ENCODE measurements around the gene COL23A1.
"Not testable (repeated sequence)": the region's sequence is repeated elsewhere in the genome, so short reads cannot be mapped to it uniquely, and the experiment has no call there.

The COL23A1 gene

DNA sequence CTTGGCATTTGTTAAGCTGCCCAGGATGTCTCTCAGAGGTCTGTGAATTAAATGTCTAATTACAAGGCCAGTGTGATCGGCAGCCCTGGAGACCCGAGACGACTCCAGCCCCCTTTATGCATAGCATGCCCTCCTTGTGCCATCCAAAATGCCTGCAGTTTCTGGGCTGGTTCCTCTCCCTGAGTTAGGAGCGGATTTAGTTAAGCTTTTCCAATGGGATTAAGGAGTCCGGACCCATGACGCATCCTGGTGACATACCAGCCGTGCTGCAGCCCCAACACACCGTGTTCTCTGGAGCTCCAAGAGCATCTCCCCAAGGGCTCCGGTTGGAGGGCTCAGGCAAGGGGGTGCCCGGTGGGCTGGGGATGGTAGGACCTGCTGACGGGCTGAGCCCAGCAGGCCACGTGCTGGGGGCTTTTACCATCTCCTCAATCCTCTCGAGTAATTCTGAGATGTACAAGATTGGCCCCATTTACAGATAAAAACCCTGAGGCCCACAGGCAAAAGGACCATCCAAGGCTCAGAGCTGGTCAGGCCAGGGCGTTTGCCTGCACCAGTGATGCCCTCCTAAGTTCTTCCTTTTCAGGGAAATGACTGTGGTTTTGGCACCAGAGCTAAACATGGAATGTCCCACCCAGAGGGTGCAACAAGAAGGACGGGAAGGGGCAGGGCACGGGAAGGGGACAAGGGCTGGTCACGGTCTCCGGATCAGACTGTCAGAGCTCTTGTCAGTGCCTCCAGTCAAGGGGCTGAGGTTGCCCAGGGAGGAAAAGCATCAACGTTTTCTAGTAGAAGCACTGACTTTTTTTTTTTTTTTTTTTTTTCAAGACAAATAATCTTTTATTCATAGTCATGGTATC is 275.0 kb downstream of the COL23A1 start:
- DNase-seq = no peak

- no peak for DNase-seq
Measured at GRCh38 chr5:178314061-178314660, 276.0 kb downstream of the COL23A1 start.

- no peak for DNase-seq
Measured at GRCh38 chr5:178313316-178313715, 276.9 kb downstream of the COL23A1 start.

DNA sequence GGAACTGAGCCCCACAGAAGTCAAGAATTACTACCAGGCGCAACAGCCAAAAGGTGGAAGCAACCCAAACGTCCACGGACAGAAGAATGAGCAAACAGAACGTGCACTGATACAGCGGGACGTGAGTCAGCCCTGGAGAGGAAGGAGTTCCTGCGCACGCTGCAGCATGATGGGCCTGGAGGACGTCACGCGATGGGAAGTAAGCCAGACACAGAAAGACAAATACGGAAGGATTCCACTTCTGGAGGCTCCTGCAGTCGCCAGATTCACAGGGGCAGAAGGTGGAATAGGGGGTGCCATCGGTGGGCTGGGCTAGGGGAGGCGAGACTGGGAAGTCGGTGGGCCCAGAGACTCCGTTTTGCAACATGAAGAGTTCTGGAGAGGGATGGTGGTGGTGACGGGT is 277.3 kb downstream of the COL23A1 start:
- no peak for DNase-seq

- no peak for DNase-seq
Measured at GRCh38 chr5:178310130-178310865, 279.9 kb downstream of the COL23A1 start.

DNA sequence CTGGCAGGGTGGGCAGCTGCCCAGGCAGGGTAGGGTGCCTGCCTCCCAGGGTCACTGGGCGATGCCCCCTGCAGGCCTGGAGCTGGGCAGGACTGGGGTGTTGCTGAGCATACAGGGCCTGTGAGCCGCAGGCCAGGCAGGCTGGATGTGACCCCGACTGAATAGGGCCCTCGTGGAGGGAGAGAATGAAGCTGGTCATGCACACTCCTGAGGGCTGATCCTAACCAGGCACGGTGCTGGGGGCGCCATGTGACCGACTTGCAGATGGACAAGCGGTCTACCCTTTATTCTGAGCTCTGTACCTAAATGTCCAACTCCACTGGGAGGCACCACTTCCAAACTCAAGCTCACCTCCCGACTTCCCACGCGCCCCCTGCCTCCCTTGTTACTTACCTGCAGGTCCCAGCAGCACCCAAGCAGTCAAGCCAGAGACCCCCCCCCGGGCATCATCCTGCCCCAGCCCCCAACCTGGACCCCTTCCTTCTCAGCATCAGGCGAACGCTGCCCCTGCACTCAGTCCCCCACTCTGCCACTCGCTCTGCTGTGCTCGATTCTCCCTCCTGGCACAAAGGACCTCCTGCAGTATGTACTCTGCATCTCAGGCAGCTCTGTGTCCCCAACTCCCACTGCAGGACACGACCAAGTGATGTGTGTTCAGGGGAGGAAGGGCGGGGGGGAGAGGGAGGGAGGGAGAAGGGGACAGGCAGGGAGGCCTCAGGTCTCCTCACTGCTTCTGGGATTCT is 280.8 kb downstream of the COL23A1 start:
- no peak for DNase-seq

GRCh38 chr5:178308541-178309092 is 281.6 kb downstream of the COL23A1 start:
- DNase-seq = no peak

- no peak for DNase-seq
Measured at GRCh38 chr5:178307267-178308045, 282.7 kb downstream of the COL23A1 start.

DNA sequence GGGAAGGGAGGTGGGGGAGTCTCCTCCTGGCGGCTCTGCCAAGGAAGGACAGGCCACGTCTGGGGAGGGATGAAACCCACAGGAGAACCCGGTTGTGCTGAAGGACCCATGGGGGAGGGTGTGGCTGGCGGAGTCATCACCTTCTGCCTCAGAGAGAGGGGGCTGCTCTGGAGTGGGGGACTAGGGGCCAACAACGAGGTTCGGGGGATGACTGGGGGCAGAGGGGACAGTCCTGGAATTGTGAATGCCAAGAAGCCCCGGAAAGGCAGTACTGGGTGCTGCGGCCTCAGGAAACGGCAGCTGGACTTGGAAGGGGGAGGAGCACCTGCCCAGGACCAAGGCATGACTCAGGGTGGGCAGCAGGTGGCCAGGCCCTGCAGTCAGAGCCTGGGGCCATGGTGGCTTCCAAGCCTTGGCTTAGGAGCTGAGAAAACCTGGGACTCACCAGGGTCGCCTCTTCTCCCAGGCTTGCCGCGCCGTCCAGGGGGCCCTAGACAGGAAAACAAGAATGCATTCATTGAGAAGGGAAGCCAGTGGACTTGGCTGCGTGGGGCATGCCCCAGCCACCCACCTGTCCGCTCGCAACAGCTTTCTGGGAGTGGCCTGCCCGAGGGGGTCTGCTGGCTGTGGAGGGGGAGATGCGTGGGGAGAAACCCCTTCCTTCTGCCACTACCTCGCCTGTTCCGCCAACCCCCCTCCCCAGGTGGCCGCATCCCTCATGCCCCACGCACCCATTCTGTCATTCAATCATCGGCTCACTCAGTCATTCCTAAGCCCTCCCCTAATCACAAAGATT is 283.6 kb downstream of the COL23A1 start:
- no peak for DNase-seq

GRCh38 chr5:178305801-178306200 is 284.4 kb downstream of the COL23A1 start:
- no peak for DNase-seq

DNA sequence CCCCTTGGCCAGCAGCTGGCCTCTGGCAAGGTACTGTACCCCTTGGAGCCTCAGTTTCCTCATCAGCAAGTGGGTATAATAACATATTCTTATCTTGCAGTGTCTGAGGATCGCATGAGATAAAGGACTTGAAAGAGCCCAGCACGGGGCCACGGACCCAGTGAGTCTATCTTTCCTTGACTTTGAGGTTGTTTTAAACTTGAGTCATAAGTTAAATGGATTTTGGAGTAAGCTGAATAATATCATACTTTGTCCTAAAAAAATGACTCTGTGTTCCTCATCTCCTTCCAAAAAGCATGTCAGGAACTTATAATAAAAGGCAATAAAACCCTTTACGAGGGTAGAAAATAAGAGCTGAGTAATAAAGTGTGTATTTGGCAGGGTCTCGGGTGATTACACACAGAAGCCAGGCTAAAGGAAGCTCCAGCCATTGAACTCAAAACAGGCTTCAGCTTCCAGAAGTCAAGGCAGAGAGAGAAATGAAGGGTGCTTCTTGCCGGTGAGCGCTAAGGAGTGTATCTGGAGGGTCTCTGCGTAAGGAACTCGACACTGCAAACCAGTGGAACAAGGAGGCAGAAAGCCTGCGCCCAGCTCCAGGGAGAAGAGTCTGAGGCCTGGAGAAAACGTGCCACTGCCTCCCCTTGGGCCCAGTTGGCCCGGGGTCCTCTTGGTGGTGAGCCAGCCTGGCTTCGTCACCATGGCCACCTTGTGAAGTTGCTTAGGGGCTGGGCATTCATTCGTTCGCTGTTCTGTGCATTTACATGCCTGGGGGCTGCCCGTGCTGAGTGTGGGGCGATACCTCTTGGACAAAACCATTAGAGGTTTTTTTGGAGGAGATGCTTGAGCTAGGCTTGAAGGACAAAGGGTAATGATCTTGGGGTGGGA is 285.2 kb downstream of the COL23A1 start:
- no peak for DNase-seq

- DNase-seq = no peak
Measured at GRCh38 chr5:178304016-178304415, 286.2 kb downstream of the COL23A1 start.

DNA sequence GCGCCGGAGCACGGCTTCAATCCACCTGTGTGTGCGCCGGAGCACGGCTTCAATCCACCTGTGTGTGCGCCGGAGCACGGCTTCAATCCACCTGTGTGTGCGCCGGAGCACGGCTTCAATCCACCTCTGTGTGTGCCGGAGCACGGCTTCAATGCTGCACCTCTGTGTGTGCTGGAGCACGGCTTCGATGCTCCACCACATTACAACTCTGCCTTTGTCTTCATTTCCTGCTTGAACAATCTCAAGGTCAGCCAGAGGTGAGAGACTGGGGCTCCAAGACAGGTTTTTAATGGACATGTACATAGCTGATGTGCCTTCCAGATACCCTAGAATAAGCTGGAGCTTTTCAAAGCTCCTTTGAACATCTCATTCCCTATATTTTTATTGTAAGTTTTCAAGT is 287.9 kb downstream of the COL23A1 start:
- not testable (repeated sequence) for DNase-seq

- no peak for DNase-seq
Measured at GRCh38 chr5:178301641-178302040, 288.6 kb downstream of the COL23A1 start.

DNA sequence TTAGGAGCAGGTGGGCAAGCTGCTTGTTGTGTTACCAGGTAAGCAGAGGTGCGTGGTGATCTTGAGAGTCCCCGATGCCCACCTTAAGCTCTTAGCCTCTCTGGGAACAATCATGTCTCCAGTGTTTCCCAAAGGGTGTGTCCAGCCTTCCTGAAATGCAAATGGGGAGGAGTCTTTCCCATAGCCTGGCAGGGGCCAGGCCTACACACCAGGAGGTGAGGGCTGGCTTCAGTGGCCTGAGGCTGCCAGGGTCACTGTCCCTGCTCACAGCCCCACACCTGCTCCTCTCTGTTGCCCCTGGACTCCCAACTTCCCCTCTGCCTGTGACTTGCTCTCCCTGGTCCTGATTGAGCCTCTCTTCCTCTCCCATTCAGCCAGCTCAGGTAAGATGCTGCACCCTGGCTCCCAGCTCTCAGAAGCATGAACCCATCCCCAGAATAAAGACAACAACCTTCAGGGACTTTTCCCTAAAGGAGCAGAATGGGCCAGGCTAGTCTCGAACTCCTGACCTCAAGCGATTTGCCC is 291.8 kb downstream of the COL23A1 start:
- DNase-seq = no peak

- no peak for DNase-seq
Measured at GRCh38 chr5:178297751-178298150, 292.4 kb downstream of the COL23A1 start.

GRCh38 chr5:178296066-178296465 is 294.1 kb downstream of the COL23A1 start:
- no peak for DNase-seq

GRCh38 chr5:178295589-178295988 is 294.6 kb downstream of the COL23A1 start:
- no peak for DNase-seq

- no peak for DNase-seq
Measured at GRCh38 chr5:178293815-178294214, 296.4 kb downstream of the COL23A1 start.

DNA sequence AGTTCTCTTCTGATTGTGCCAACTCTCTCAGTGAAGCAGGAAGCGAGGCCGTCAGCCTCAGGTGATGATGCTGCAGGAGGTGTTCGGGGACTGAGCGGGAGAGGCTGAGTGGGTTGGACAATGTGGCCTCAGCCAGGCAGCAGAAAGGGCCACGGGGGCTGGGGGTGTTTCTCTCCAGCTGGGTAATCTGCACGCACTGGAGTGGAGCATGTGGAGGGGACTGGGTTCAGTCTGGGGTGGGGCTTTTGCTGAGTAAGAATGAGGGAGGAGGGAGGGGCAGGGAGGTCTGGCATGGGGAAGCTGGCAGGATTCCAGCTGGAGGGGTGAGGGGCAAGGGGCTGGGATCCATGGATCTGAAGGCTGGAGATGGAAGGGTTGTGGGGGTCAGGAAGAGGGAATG is 296.8 kb downstream of the COL23A1 start:
- DNase-seq = no peak
